ENCODE data around the gene RPSA. TPM values are rescaled to one million over a fixed set of nuclear protein-coding genes. Genes with fewer than 3 reads are reported as not detected.

RPSA gene
- total and polyA plus RNA-seq, 4 donors: 657 to 1,968 (median 1,258) TPM

GRCh38 chr3:39372833-39373232, 33.7 kb upstream of the RPSA start:
- H3K4me3 ChIP-seq: no peak overlapping the region
- no peak overlapping the region for H3K9ac ChIP-seq (ENCODE audit: insufficient read depth in 1 of 2, low read length in 2 of 2)
- no peak overlapping the region for H3K27ac ChIP-seq (ENCODE audit: low read depth in 1 of 2, low read length in 1 of 2)
- no peak for TF ChIP-seq CTCF (IDR thresholded peaks at IDR 0.05; ENCODE audit: control extremely low read depth, extremely low read depth)
- no peaks in the 10 kb centered on the region for H3K27me3 ChIP-seq (ENCODE audit: control insufficient read depth in 3 of 3, insufficient read depth in 3 of 3, low read length in 2 of 3)
- ATAC-seq (ENCODE audit: insufficient read depth, low FRiP score): no peak
- H3K36me3 ChIP-seq (ENCODE audit: control insufficient read depth in 4 of 4, insufficient read depth in 4 of 4, low read length in 4 of 4): no peaks in the 10 kb centered on the region
- no peaks in the 10 kb centered on the region for H3K4me1 ChIP-seq (ENCODE audit: control insufficient read depth in 5 of 5, insufficient read depth in 5 of 5, low read length in 5 of 5)
- H3K9me3 ChIP-seq (ENCODE audit: control insufficient read depth in 4 of 4, insufficient read depth in 3 of 4, low read length in 3 of 4): no peaks in the 10 kb centered on the region
- no peak for DNase-seq

- DNase-seq: peak in 2 of 3 donors; percentile 27 to 56
- no peak for TF ChIP-seq CTCF (IDR thresholded peaks at IDR 0.05; ENCODE audit: control extremely low read depth, extremely low read depth)
- Histone ChIP-seq H3K9me3 (ENCODE audit: control insufficient read depth in 4 of 4, insufficient read depth in 3 of 4, low read length in 3 of 4) (no peaks in the 10 kb centered on the region), H3K4me3 (no peak overlapping the region), H3K9ac (ENCODE audit: insufficient read depth in 1 of 2, low read length in 2 of 2) (no peak overlapping the region), H3K4me1 (ENCODE audit: control insufficient read depth in 5 of 5, insufficient read depth in 5 of 5, low read length in 5 of 5) (no peaks in the 10 kb centered on the region), H3K27me3 (ENCODE audit: control insufficient read depth in 3 of 3, insufficient read depth in 3 of 3, low read length in 2 of 3) (no peaks in the 10 kb centered on the region), H3K36me3 (ENCODE audit: control insufficient read depth in 4 of 4, insufficient read depth in 4 of 4, low read length in 4 of 4) (no peaks in the 10 kb centered on the region), H3K27ac (ENCODE audit: low read depth in 1 of 2, low read length in 1 of 2) (no peak overlapping the region)
- WGBS, 2 donors: 62 to 70% methylated on average over 5 of the region's 5 CpGs
- no peak for ATAC-seq (ENCODE audit: insufficient read depth, low FRiP score)
Observed at GRCh38 chr3:39376959-39377634, 29.4 kb upstream of the RPSA start.

GRCh38 chr3:39378088-39378487, 28.4 kb upstream of the RPSA start:
- no peaks in the 10 kb centered on the region for H3K9me3 ChIP-seq (ENCODE audit: control insufficient read depth in 4 of 4, insufficient read depth in 3 of 4, low read length in 3 of 4)
- WGBS, 2 donors: 39 to 42% methylated on average over 4 of the region's 4 CpGs
- no peak overlapping the region for H3K27ac ChIP-seq (ENCODE audit: low read depth in 1 of 2, low read length in 1 of 2)
- peak; percentile 33 for TF ChIP-seq CTCF (IDR thresholded peaks at IDR 0.05; ENCODE audit: control extremely low read depth, extremely low read depth)
- no peaks in the 10 kb centered on the region for H3K27me3 ChIP-seq (ENCODE audit: control insufficient read depth in 3 of 3, insufficient read depth in 3 of 3, low read length in 2 of 3)
- DNase-seq (peak; percentile 35 to 64 (median 44)), ATAC-seq (ENCODE audit: insufficient read depth, low FRiP score) (peak; percentile 56)
- H3K4me3 ChIP-seq: no peak overlapping the region
- H3K9ac ChIP-seq (ENCODE audit: insufficient read depth in 1 of 2, low read length in 2 of 2): no peak overlapping the region
- H3K4me1 ChIP-seq (ENCODE audit: control insufficient read depth in 5 of 5, insufficient read depth in 5 of 5, low read length in 5 of 5): no peaks in the 10 kb centered on the region
- H3K36me3 ChIP-seq (ENCODE audit: control insufficient read depth in 4 of 4, insufficient read depth in 4 of 4, low read length in 4 of 4): no peaks in the 10 kb centered on the region
